HEK293 (cell line): ENCODE data around the gene ZNF664.

Source experiments
- CTCF ChIA-PET: fragments of 350-600 bp; formaldehyde crosslinking; extraction: SDS; loops from one replicate; lab custom pipeline; 2021; ENCODE audit warnings: antibody characterized with exemption; lab: Yijun Ruan, JAX
- POLR2A ChIA-PET: fragments of 300-600 bp; formaldehyde crosslinking; extraction: SDS; loops from one replicate; lab custom pipeline; 2020; ENCODE audit warnings: antibody characterized with exemption, inconsistent platforms; lab: Yijun Ruan, JAX
- H3K27ac ChIP-seq: fragments of 200-500 bp; sonication (Bioruptor generic); 2 replicates; pipeline ENCODE4 v1.5.1; 2014; ENCODE audit warnings: low read depth, low read length, control low read depth, inconsistent platforms; ENCODE audit errors: extremely low read depth
- H3K36me3 ChIP-seq, 2 experiments: fragments of 200-500 bp in 1 of 2; sonication (Bioruptor generic) in 1 of 2; 1 replicate in 1 of 2; 2 replicates in 1 of 2; pipeline ENCODE4 v1.5.1; 2014 to 2017; ENCODE audit warnings: inconsistent platforms in 2 of 2, low read length in 2 of 2; ENCODE audit not compliant: control insufficient read depth in 2 of 2, insufficient read depth in 1 of 2
- H3K4me1 ChIP-seq: fragments of 200-500 bp; sonication (Bioruptor generic); 2 replicates; pipeline ENCODE4 v1.5.1; 2014; ENCODE audit warnings: mild to moderate bottlenecking, low read length, inconsistent platforms; ENCODE audit not compliant: control insufficient read depth, insufficient read depth
- H3K4me3 ChIP-seq: 2 replicates; pipeline ENCODE4 v1.5.1; 2011; ENCODE audit warnings: low read depth, mild to moderate bottlenecking, control low read depth, low read length, moderate library complexity
- H3K9me3 ChIP-seq: fragments of 200-500 bp; sonication (Bioruptor generic); 2 replicates; pipeline ENCODE4 v1.5.1; 2014; ENCODE audit warnings: low read depth, low read length, inconsistent platforms; ENCODE audit not compliant: control insufficient read depth, insufficient read depth
- BCL6B ChIP-seq: fragments of 450-650 bp; formaldehyde crosslinking; IDR thresholded peaks from 2 replicates; pipeline ENCODE4 v1.5.1; 2017; ENCODE audit warnings: missing biosample characterization, missing genetic modification characterization
- HOXD13 ChIP-seq: sonication (generic); formaldehyde crosslinking; IDR thresholded peaks from 2 replicates; pipeline ENCODE4 v1.8.0; 2022; ENCODE audit warnings: missing genetic modification reagents, borderline replicate concordance
- KLF7 ChIP-seq: fragments of 450-650 bp; formaldehyde crosslinking; IDR thresholded peaks from 2 replicates; pipeline ENCODE4 v1.5.1; 2016; ENCODE audit warnings: missing biosample characterization, missing genetic modification characterization, borderline replicate concordance
- MYNN ChIP-seq: fragments of 450-650 bp; formaldehyde crosslinking; IDR thresholded peaks from 2 replicates; pipeline ENCODE4 v1.5.1; 2016; ENCODE audit warnings: missing biosample characterization, missing genetic modification characterization, borderline replicate concordance
- ZBTB1 ChIP-seq: fragments of 450-650 bp; formaldehyde crosslinking; IDR thresholded peaks from 2 replicates; pipeline ENCODE4 v1.5.1; 2016; ENCODE audit warnings: missing biosample characterization, missing genetic modification characterization
- ZBTB44 ChIP-seq: fragments of 450-650 bp; IDR thresholded peaks from 2 replicates; pipeline ENCODE4 v1.5.1; 2018; ENCODE audit warnings: missing biosample characterization, mild to moderate bottlenecking, missing genetic modification characterization
- ZBTB6 ChIP-seq: fragments of 450-650 bp; formaldehyde crosslinking; IDR thresholded peaks from 2 replicates; pipeline ENCODE4 v1.5.1; 2017; ENCODE audit warnings: missing biosample characterization, missing genetic modification characterization
- ZFP3 ChIP-seq: fragments of 450-650 bp; formaldehyde crosslinking; IDR thresholded peaks from 2 replicates; pipeline ENCODE4 v1.5.1; 2016; ENCODE audit warnings: low read depth, missing biosample characterization, missing genetic modification characterization
- ZFP41 ChIP-seq: fragments of 450-650 bp; formaldehyde crosslinking; IDR thresholded peaks from 2 replicates; pipeline ENCODE4 v1.5.1; 2016; ENCODE audit warnings: missing biosample characterization, missing genetic modification characterization, borderline replicate concordance
- ZNF132 ChIP-seq: fragments of 450-650 bp; formaldehyde crosslinking; IDR thresholded peaks from 2 replicates; pipeline ENCODE4 v1.5.1; 2017; ENCODE audit warnings: missing biosample characterization, missing genetic modification characterization, borderline replicate concordance
- ZNF138 ChIP-seq: fragments of 450-650 bp; formaldehyde crosslinking; IDR thresholded peaks from 2 replicates; pipeline ENCODE4 v1.5.1; 2016; ENCODE audit warnings: missing biosample characterization, missing genetic modification characterization, borderline replicate concordance
- ZNF174 ChIP-seq: fragments of 450-650 bp; formaldehyde crosslinking; IDR thresholded peaks from 2 replicates; pipeline ENCODE4 v1.5.0; 2017; ENCODE audit warnings: missing biosample characterization, mild to moderate bottlenecking, missing genetic modification characterization
- ZNF266 ChIP-seq: fragments of 450-650 bp; formaldehyde crosslinking; IDR thresholded peaks from 2 replicates; pipeline ENCODE4 v1.5.1; 2016; ENCODE audit warnings: missing biosample characterization, missing genetic modification characterization, low read depth
- ZNF335 ChIP-seq: fragments of 450-650 bp; formaldehyde crosslinking; conservative IDR thresholded peaks from 2 replicates; pipeline ENCODE4 v1.5.1; 2016; ENCODE audit warnings: missing biosample characterization, missing genetic modification characterization
- ZNF433 ChIP-seq: fragments of 450-650 bp; formaldehyde crosslinking; IDR thresholded peaks from 2 replicates; pipeline ENCODE4 v1.5.1; 2016; ENCODE audit warnings: missing biosample characterization, missing genetic modification characterization, low read depth
- ZNF521 ChIP-seq: fragments of 450-650 bp; formaldehyde crosslinking; IDR thresholded peaks from 2 replicates; pipeline ENCODE4 v1.5.1; 2017; ENCODE audit warnings: missing biosample characterization, mild to moderate bottlenecking, missing genetic modification characterization
- ZNF544 ChIP-seq: fragments of 450-650 bp; formaldehyde crosslinking; IDR thresholded peaks from 2 replicates; pipeline ENCODE4 v1.5.0; 2017; ENCODE audit warnings: missing biosample characterization, missing genetic modification characterization
- ZNF777 ChIP-seq: fragments of 450-650 bp; formaldehyde crosslinking; IDR thresholded peaks from 2 replicates; pipeline ENCODE4 v1.5.1; 2017; ENCODE audit warnings: missing biosample characterization, missing genetic modification characterization, borderline replicate concordance
- ZNF785 ChIP-seq: fragments of 450-650 bp; formaldehyde crosslinking; IDR thresholded peaks from 2 replicates; pipeline ENCODE4 v1.5.1; 2016; ENCODE audit warnings: missing biosample characterization, missing genetic modification characterization
- ZNF837 ChIP-seq: fragments of 450-650 bp; formaldehyde crosslinking; IDR thresholded peaks from 2 replicates; pipeline ENCODE4 v1.5.1; 2016; ENCODE audit warnings: missing biosample characterization, missing genetic modification characterization
- ZNF843 ChIP-seq: fragments of 450-650 bp; formaldehyde crosslinking; IDR thresholded peaks from 2 replicates; pipeline ENCODE4 v1.5.1; 2016; ENCODE audit warnings: missing biosample characterization, missing genetic modification characterization

Gene ZNF664

DNA sequence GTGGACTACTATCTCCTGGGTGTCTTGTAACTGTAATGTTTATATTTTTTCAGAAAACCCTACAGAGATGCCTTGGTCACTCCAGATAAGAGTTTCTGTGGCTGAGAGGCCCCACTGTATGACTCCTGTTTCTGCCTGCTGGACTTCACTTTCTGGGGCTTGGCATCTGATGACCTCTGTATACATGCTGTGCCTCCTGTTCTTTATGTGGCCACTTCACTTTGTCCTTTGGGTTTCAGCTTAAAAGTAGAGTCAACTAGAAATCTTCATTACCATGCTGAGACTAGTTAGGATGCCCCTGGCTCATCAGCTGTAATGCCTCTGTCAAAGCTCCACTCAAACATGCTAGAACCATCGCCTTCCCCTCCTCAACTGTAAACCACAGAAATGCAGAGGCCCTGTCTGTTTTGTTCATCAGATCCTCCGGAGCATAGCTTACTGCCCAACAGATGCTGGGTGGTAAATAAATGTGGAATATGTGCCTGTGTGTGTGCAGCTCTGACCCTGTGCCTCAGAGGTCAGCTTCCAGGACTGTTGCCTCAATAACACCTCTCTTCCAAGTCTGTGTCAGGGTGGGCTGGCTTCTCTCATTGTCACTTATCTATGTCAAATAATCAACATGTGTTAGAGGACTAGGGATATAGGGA, 25.5 kb downstream of the ZNF664 start:
- POLR2A ChIA-PET: no interaction called here
- no peaks in the 10 kb centered on the region; the same call in 1 of the 2 replicates for H3K4me1 ChIP-seq
- H3K9me3 ChIP-seq: no peaks in the 10 kb centered on the region
- CTCF ChIA-PET: interaction anchor here (0.7 to 1.3 kb wide), 2 partner anchors 10 to 369 kb away, joined by 3 to 6 read pairs; no protein-coding TSS in a partner anchor
- no peak for TF ChIP-seq ZNF837 (tag by site-specific recombination)
- no peak for TF ChIP-seq ZBTB44 (tag by site-specific recombination)
- TF ChIP-seq ZNF843 (tag by site-specific recombination): no peak
- no peak for TF ChIP-seq ZNF521 (tag by site-specific recombination)
- no peak for TF ChIP-seq ZNF174 (tag by site-specific recombination)
- TF ChIP-seq ZNF544: no peak
- no peak for TF ChIP-seq ZBTB6 (tag by site-specific recombination)
- no peak for TF ChIP-seq ZFP3 (tag by site-specific recombination)
- no peak for TF ChIP-seq ZNF138 (tag by site-specific recombination)
- TF ChIP-seq HOXD13 (CRISPR knock-in tag): no peak
- H3K4me3 ChIP-seq: no peak overlapping the region
- no peak overlapping the region for H3K27ac ChIP-seq
- H3K36me3 ChIP-seq: peaks cover 1 to 55% of the 10 kb centered on the region in 2 experiments; a peak in 2 of 3 replicates

DNA sequence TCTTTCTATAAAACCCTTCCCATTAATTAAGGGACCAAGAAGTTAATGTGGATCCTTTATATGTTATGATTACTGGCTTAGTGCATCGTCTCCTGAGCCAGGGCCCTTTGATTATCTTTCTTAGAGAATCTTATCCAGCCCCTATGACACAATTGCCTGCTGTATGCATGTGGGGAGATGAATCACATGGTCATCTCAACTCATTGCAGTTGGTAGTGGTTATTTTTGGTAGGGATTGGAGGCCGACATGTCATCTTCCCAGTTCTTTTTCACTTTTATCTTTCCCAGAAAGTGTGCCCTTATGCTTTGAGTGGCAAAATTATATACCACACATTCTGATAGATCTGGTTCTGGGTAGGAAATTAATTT, 26.0 kb downstream of the ZNF664 start:
- H3K4me3 ChIP-seq: no peak overlapping the region
- CTCF ChIA-PET: no interaction called here
- H3K9me3 ChIP-seq: no peaks in the 10 kb centered on the region
- POLR2A ChIA-PET: interaction anchor here (0.5 kb wide), 1 partner anchor 246 kb away, joined by 3 read pairs; no protein-coding TSS in a partner anchor
- H3K36me3 ChIP-seq: peaks cover 7 to 55% of the 10 kb centered on the region in 2 experiments; a peak in 2 of 3 replicates
- no peak for TF ChIP-seq ZNF777 (tag by site-specific recombination)
- TF ChIP-seq ZNF785 (tag by site-specific recombination): no peak
- no peak for TF ChIP-seq MYNN (tag by site-specific recombination)
- TF ChIP-seq BCL6B (tag by site-specific recombination): no peak
- no peak for TF ChIP-seq ZNF335 (tag by site-specific recombination)
- no peak for TF ChIP-seq ZNF433 (tag by site-specific recombination)
- no peak for TF ChIP-seq ZFP41
- TF ChIP-seq KLF7 (tag by site-specific recombination): no peak
- no peak for TF ChIP-seq ZBTB1
- TF ChIP-seq ZNF266 (tag by site-specific recombination): no peak
- no peak for TF ChIP-seq ZNF132 (tag by site-specific recombination)
- H3K4me1 ChIP-seq: no peaks in the 10 kb centered on the region; the same call in 1 of the 2 replicates
- no peak overlapping the region for H3K27ac ChIP-seq
